Neuronal stem cell (in vitro differentiated cells): ENCODE results near the gene ARHGEF7.

Experiments used
- DNase-seq: peaks from one replicate; pipeline ENCODE4 v3.0.0-alpha.2; 2013; ENCODE audit warnings: low spot score
- H2AFZ ChIP-seq: one replicate; pipeline ENCODE4 v1.6.1; 2013; ENCODE audit warnings: mild to moderate bottlenecking, low read length, inconsistent platforms
- H2AK5ac ChIP-seq: 2 replicates; pipeline ENCODE4 v1.6.1; 2013; ENCODE audit warnings: low read depth, mild to moderate bottlenecking, inconsistent platforms, low read length, moderate library complexity, mixed read lengths
- H2BK120ac ChIP-seq: 2 replicates; pipeline ENCODE4 v1.6.1; 2013; ENCODE audit warnings: low read depth, mild to moderate bottlenecking, inconsistent platforms, low read length, moderate library complexity, mixed read lengths
- H2BK12ac ChIP-seq: one replicate; pipeline ENCODE4 v1.6.1; 2013; ENCODE audit warnings: low read length, inconsistent platforms
- H2BK15ac ChIP-seq: 2 replicates; pipeline ENCODE4 v1.6.1; 2013; ENCODE audit warnings: mild to moderate bottlenecking, low read length, inconsistent platforms, mixed read lengths
- H2BK5ac ChIP-seq: one replicate; pipeline ENCODE4 v1.6.1; 2013; ENCODE audit warnings: inconsistent platforms, mild to moderate bottlenecking, low read length, moderate library complexity
- H3K14ac ChIP-seq: one replicate; pipeline ENCODE4 v1.6.1; 2013; ENCODE audit warnings: low read length, inconsistent platforms
- H3K18ac ChIP-seq: 2 replicates; pipeline ENCODE4 v1.6.1; 2013; ENCODE audit warnings: low read length, inconsistent platforms
- H3K23ac ChIP-seq: 2 replicates; pipeline ENCODE4 v1.6.1; 2013; ENCODE audit warnings: low read depth, mild to moderate bottlenecking, mixed read lengths, low read length, inconsistent platforms; ENCODE audit not compliant: poor library complexity
- H3K27ac ChIP-seq: replicated peaks from 3 replicates; pipeline ENCODE4 v1.5.1; 2013; ENCODE audit warnings: low read length, inconsistent platforms
- H3K27me3 ChIP-seq, 3 experiments: 2 replicates each; pipeline ENCODE4 v1.6.1; 2013; ENCODE audit warnings: low read length in 3 of 3, mild to moderate bottlenecking in 2 of 3, inconsistent platforms in 1 of 3, low read depth in 1 of 3, mixed read lengths in 1 of 3, moderate library complexity in 1 of 3; ENCODE audit not compliant: control insufficient read depth in 3 of 3, insufficient read depth in 3 of 3
- H3K36me3 ChIP-seq, 2 donors: replicated peaks in 1 of 2; 2 replicates each; pipeline ENCODE4 v1.6.1; 2013; ENCODE audit warnings: low read length in 2 of 2; ENCODE audit not compliant: control insufficient read depth in 2 of 2, insufficient read depth in 2 of 2
- H3K4ac ChIP-seq: 2 replicates; pipeline ENCODE4 v1.6.1; 2013; ENCODE audit warnings: inconsistent platforms, mild to moderate bottlenecking, low read length, moderate library complexity
- H3K4me1 ChIP-seq, 2 donors: 1 replicate in 1 of 2; 2 replicates in 1 of 2; pipeline ENCODE4 v1.6.1; 2013; ENCODE audit warnings: low read length in 2 of 2, low read depth in 1 of 2; ENCODE audit not compliant: control insufficient read depth in 2 of 2, insufficient read depth in 1 of 2
- H3K4me2 ChIP-seq: one replicate; pipeline ENCODE4 v1.6.1; 2013; ENCODE audit warnings: mild to moderate bottlenecking, low read length, inconsistent platforms; ENCODE audit not compliant: insufficient read depth, poor library complexity, severe bottlenecking
- H3K4me3 ChIP-seq, 2 donors: 2 replicates each; pipeline ENCODE4 v1.5.1; 2013; ENCODE audit warnings: low read length in 2 of 2, mild to moderate bottlenecking in 2 of 2, inconsistent platforms in 1 of 2, moderate library complexity in 1 of 2
- H3K79me1 ChIP-seq: one replicate; pipeline ENCODE4 v1.6.1; 2013; ENCODE audit warnings: low read depth, mild to moderate bottlenecking, inconsistent platforms, low read length, moderate library complexity
- H3K9ac ChIP-seq: one replicate; pipeline ENCODE4 v1.6.1; 2013; ENCODE audit warnings: mild to moderate bottlenecking, low read depth, low read length, inconsistent platforms; ENCODE audit not compliant: poor library complexity
- H3K9me3 ChIP-seq, 2 donors: replicated peaks in 1 of 2; 2 replicates each; pipeline versions ENCODE3 to v1.6.1; 2013; ENCODE audit warnings: low read length in 2 of 2, mild to moderate bottlenecking in 2 of 2, inconsistent platforms in 1 of 2, low read depth in 1 of 2, mixed read lengths in 1 of 2, moderate library complexity in 1 of 2; ENCODE audit not compliant: control insufficient read depth in 2 of 2, insufficient read depth in 1 of 2
- H4K8ac ChIP-seq: one replicate; pipeline ENCODE4 v1.6.1; 2013; ENCODE audit warnings: low read depth, mild to moderate bottlenecking, inconsistent platforms, low read length, moderate library complexity
- H4K91ac ChIP-seq: one replicate; pipeline ENCODE4 v1.6.1; 2013; ENCODE audit warnings: low read length, low read depth, mild to moderate bottlenecking, inconsistent platforms; ENCODE audit not compliant: poor library complexity
- WGBS, 2 donors: extraction: QIAGEN DNeasy Blood & Tissue Kit; methylation state at CpG; one replicate each; pipeline ENCODE4 v1.1.7; 2013; ENCODE audit warnings: missing lambda C conversion rate in 2 of 2, mixed read lengths in 1 of 2; ENCODE audit not compliant: insufficient read length in 2 of 2, insufficient replicate concordance in 1 of 2; ENCODE audit errors: extremely low coverage in 2 of 2; 5-methylcytosine and 5-hydroxymethylcytosine counted together

Gene ARHGEF7

GRCh38 chr13:111076155-111077013, 38.7 kb upstream of the ARHGEF7 start:
- H3K4me1 ChIP-seq = peaks cover 0 to 4% of the 10 kb centered on the region in 2 donors
- H2BK120ac ChIP-seq = peak overlapping the region; percentile 72
- peak overlapping the region; percentile 65 for H4K8ac ChIP-seq
- H3K14ac ChIP-seq = peak overlapping the region; percentile 98
- peak overlapping the region; percentile 75 for H2AK5ac ChIP-seq
- H3K4me3 ChIP-seq = peak overlapping the region in 1 of 2 donors; percentile 14
- no peak for DNase-seq
- H3K9ac ChIP-seq = peak overlapping the region; percentile 44
- no peaks in the 10 kb centered on the region for H3K79me1 ChIP-seq
- H3K4me2 ChIP-seq = no peak overlapping the region
- peak overlapping the region; percentile 38 for H3K18ac ChIP-seq
- H3K36me3 ChIP-seq = no peaks in the 10 kb centered on the region
- WGBS, 2 donors = no CpG with 5 or more reads among the region's 11 CpGs
- H2BK12ac ChIP-seq = peak overlapping the region; percentile 58
- no peak overlapping the region for H3K27ac ChIP-seq
- H2BK15ac ChIP-seq = no peak overlapping the region
- peak overlapping the region; percentile 75 for H2BK5ac ChIP-seq
- peak overlapping the region; percentile 97 for H3K23ac ChIP-seq
- H4K91ac ChIP-seq = no peak overlapping the region
- no peak overlapping the region for H3K4ac ChIP-seq
- H3K27me3 ChIP-seq = no peaks in the 10 kb centered on the region
- H3K9me3 ChIP-seq = peaks cover 6 to 11% of the 10 kb centered on the region in 2 donors
- peak overlapping the region; percentile 58 for H2AFZ ChIP-seq

GRCh38 chr13:111079375-111079774, 35.7 kb upstream of the ARHGEF7 start:
- Histone ChIP-seq H2BK120ac (no peak overlapping the region), H3K4me1 (peaks cover 0 to 4% of the 10 kb centered on the region in 2 donors), H3K9me3 (peaks cover 6 to 9% of the 10 kb centered on the region in 2 donors), H3K4me3 (no peak overlapping the region), H3K18ac (no peak overlapping the region), H3K36me3 (no peaks in the 10 kb centered on the region), H4K91ac (no peak overlapping the region), H3K4me2 (no peak overlapping the region), H3K9ac (no peak overlapping the region), H2BK5ac (no peak overlapping the region), H2BK12ac (no peak overlapping the region), H3K14ac (no peak overlapping the region), H3K23ac (peak overlapping the region; percentile 55), H2AFZ (no peak overlapping the region), H3K27me3 (no peaks in the 10 kb centered on the region), H2AK5ac (no peak overlapping the region), H2BK15ac (no peak overlapping the region), H3K27ac (no peak overlapping the region), H3K4ac (no peak overlapping the region), H4K8ac (no peak overlapping the region), H3K79me1 (no peaks in the 10 kb centered on the region)
- WGBS, 2 donors = no CpG with 5 or more reads among the region's 12 CpGs
- no peak for DNase-seq

GRCh38 chr13:111080642-111081041, 34.5 kb upstream of the ARHGEF7 start:
- no peak overlapping the region for H4K8ac ChIP-seq
- no CpG with 5 or more reads among the region's 5 CpGs for WGBS, 2 donors
- H3K27me3 ChIP-seq = no peaks in the 10 kb centered on the region
- H3K9ac ChIP-seq = no peak overlapping the region
- H3K4me1 ChIP-seq = peaks cover 0 to 4% of the 10 kb centered on the region in 2 donors
- H2AFZ ChIP-seq = no peak overlapping the region
- no peak overlapping the region for H3K14ac ChIP-seq
- no peak overlapping the region for H3K27ac ChIP-seq
- no peaks in the 10 kb centered on the region for H3K36me3 ChIP-seq
- DNase-seq = no peak
- no peak overlapping the region for H3K4ac ChIP-seq
- H2BK12ac ChIP-seq = no peak overlapping the region
- no peak overlapping the region for H2AK5ac ChIP-seq
- no peaks in the 10 kb centered on the region for H3K79me1 ChIP-seq
- H3K18ac ChIP-seq = no peak overlapping the region
- no peak overlapping the region for H2BK120ac ChIP-seq
- H3K23ac ChIP-seq = no peak overlapping the region
- no peak overlapping the region for H3K4me3 ChIP-seq
- no peak overlapping the region for H3K4me2 ChIP-seq
- H2BK5ac ChIP-seq = no peak overlapping the region
- no peak overlapping the region for H4K91ac ChIP-seq
- peaks cover 0 to 5% of the 10 kb centered on the region in 2 donors for H3K9me3 ChIP-seq
- no peak overlapping the region for H2BK15ac ChIP-seq

- Histone ChIP-seq H4K91ac (no peak overlapping the region), H3K36me3 (no peaks in the 10 kb centered on the region), H2BK120ac (no peak overlapping the region), H2BK5ac (no peak overlapping the region), H2BK15ac (no peak overlapping the region), H3K9ac (no peak overlapping the region), H2AK5ac (no peak overlapping the region), H3K4me2 (no peak overlapping the region), H3K4me3 (no peak overlapping the region), H2AFZ (no peak overlapping the region), H3K4ac (no peak overlapping the region), H4K8ac (no peak overlapping the region), H3K14ac (no peak overlapping the region), H3K27ac (no peak overlapping the region), H3K9me3 (no peaks in the 10 kb centered on the region), H3K4me1 (peaks cover 0 to 4% of the 10 kb centered on the region in 2 donors), H3K79me1 (no peaks in the 10 kb centered on the region), H3K23ac (no peak overlapping the region), H2BK12ac (no peak overlapping the region), H3K27me3 (no peaks in the 10 kb centered on the region), H3K18ac (no peak overlapping the region)
- DNase-seq = no peak
- WGBS, 2 donors = no CpG with 5 or more reads among the region's 4 CpGs
Measured at GRCh38 chr13:111082240-111082639, 32.9 kb upstream of the ARHGEF7 start.
